Endothelial cell (in vitro differentiated cells): ENCODE measurements around the gene SLC25A1. TPM values are rescaled to one million over a fixed set of nuclear protein-coding genes. Genes with fewer than 3 reads are reported as not detected.

Source experiments
- DNase-seq: peaks from one replicate; pipeline ENCODE4 v3.0.0; 2021; ENCODE audit warnings: low spot score
- H3K27ac Mint-ChIP-seq: one replicate; pipeline ENCODE4 v1.8.0; 2021; ENCODE audit warnings: mixed read lengths, inconsistent platforms; ENCODE audit not compliant: unreplicated experiment
- H3K27me3 Mint-ChIP-seq: one replicate; pipeline ENCODE4 v1.8.0; 2021; ENCODE audit warnings: mild to moderate bottlenecking, moderate library complexity, mixed read lengths, inconsistent platforms; ENCODE audit not compliant: unreplicated experiment
- H3K36me3 Mint-ChIP-seq: one replicate; pipeline ENCODE4 v1.8.0; 2021; ENCODE audit warnings: mild to moderate bottlenecking, low read depth, mixed read lengths, inconsistent platforms; ENCODE audit not compliant: unreplicated experiment
- H3K4me1 Mint-ChIP-seq: one replicate; pipeline ENCODE4 v1.8.0; 2021; ENCODE audit warnings: mild to moderate bottlenecking, mixed read lengths, inconsistent platforms; ENCODE audit not compliant: unreplicated experiment
- H3K4me3 Mint-ChIP-seq: one replicate; pipeline ENCODE4 v1.8.0; 2021; ENCODE audit warnings: mild to moderate bottlenecking, mixed read lengths, inconsistent platforms; ENCODE audit not compliant: unreplicated experiment
- H3K9me3 Mint-ChIP-seq: one replicate; pipeline ENCODE4 v1.8.0; 2021; ENCODE audit warnings: mixed read lengths, inconsistent platforms; ENCODE audit not compliant: unreplicated experiment
- CTCF ChIP-seq: fragments of 200-600 bp; sonication (generic); IDR thresholded peaks from one replicate; pipeline ENCODE4 v1.5.0; 2021; ENCODE audit warnings: antibody characterized with exemption; ENCODE audit not compliant: unreplicated experiment
- total RNA-seq: library from RNA; stranded (reverse); fragmentation: NEBNext Ultra II Directional; extraction: Animal tissue kit (Norgen Biotek cat#: 25700); gene quantifications from one replicate; pipeline ENCODE4 v1.2.1, GENCODE V29; 2021; ENCODE audit not compliant: unreplicated experiment

SLC25A1 gene
- total RNA-seq, 1 donor from 2014 or later, result 79.2 TPM

- H3K9me3 Mint-ChIP-seq, result no peaks in the 10 kb centered on the region
- peaks cover 19% of the 10 kb centered on the region for H3K36me3 Mint-ChIP-seq
- peaks cover 2% of the 10 kb centered on the region for H3K27me3 Mint-ChIP-seq
- DNase-seq, result no peak
- H3K4me3 Mint-ChIP-seq, result no peak overlapping the region
- no peak overlapping the region for H3K27ac Mint-ChIP-seq
- H3K4me1 Mint-ChIP-seq, result peaks cover 5% of the 10 kb centered on the region
- no peak for TF ChIP-seq CTCF
These were observed 40.2 kb upstream of the SLC25A1 start for GRCh38 chr22:19218541-19219233.

- H3K27me3 Mint-ChIP-seq, result peaks cover 2% of the 10 kb centered on the region
- no peak overlapping the region for H3K4me3 Mint-ChIP-seq
- no peak overlapping the region for H3K27ac Mint-ChIP-seq
- H3K4me1 Mint-ChIP-seq, result peaks cover 5% of the 10 kb centered on the region
- TF ChIP-seq CTCF, result no peak
- H3K9me3 Mint-ChIP-seq, result no peaks in the 10 kb centered on the region
- H3K36me3 Mint-ChIP-seq, result peaks cover 7% of the 10 kb centered on the region
- no peak for DNase-seq
These were observed 38.0 kb upstream of the SLC25A1 start for GRCh38 chr22:19216579-19216978.

- Mint-ChIP-seq H3K4me3 (no peak overlapping the region), H3K27me3 (peaks cover 2% of the 10 kb centered on the region), H3K36me3 (no peaks in the 10 kb centered on the region), H3K27ac (no peak overlapping the region), H3K4me1 (peaks cover 5% of the 10 kb centered on the region), H3K9me3 (no peaks in the 10 kb centered on the region)
- TF ChIP-seq CTCF, result no peak
- no peak for DNase-seq
These were observed 36.8 kb upstream of the SLC25A1 start for GRCh38 chr22:19215360-19215759.

- H3K27ac Mint-ChIP-seq, result no peak overlapping the region
These were observed 35.5 kb upstream of the SLC25A1 start for GRCh38 chr22:19214078-19214473.

More at GRCh38 chr22:19214078-19214473, 35.5 kb upstream of the SLC25A1 start:
- TF ChIP-seq CTCF, result no peak
- Mint-ChIP-seq H3K27me3 (peaks cover 2% of the 10 kb centered on the region), H3K4me3 (no peak overlapping the region), H3K9me3 (no peaks in the 10 kb centered on the region), H3K4me1 (peaks cover 5% of the 10 kb centered on the region), H3K36me3 (peaks cover 9% of the 10 kb centered on the region)
- DNase-seq, result no peak
